Activated naive CD8-positive, alpha-beta T cell (primary cell): ENCODE results near the gene FRS3.
A peak's percentile ranks its signal among the peaks of the same experiment; 100 is the strongest.

ENCODE experiments used
- H3K27ac Mint-ChIP-seq: one replicate; pipeline ENCODE4 v1.8.0; 2021; ENCODE audit warnings: mixed read lengths
- H3K27me3 Mint-ChIP-seq: one replicate; pipeline ENCODE4 v1.8.0; 2021; ENCODE audit warnings: mixed read lengths
- H3K36me3 Mint-ChIP-seq: one replicate; pipeline ENCODE4 v1.8.0; 2021; ENCODE audit warnings: mixed read lengths
- H3K4me1 Mint-ChIP-seq: one replicate; pipeline ENCODE4 v1.8.0; 2021; ENCODE audit warnings: low read depth, mixed read lengths
- H3K4me3 Mint-ChIP-seq: one replicate; pipeline ENCODE4 v1.8.0; 2021; ENCODE audit warnings: mild to moderate bottlenecking, mixed read lengths
- H3K9me3 Mint-ChIP-seq: one replicate; pipeline ENCODE4 v1.8.0; 2021; ENCODE audit warnings: low read depth, mixed read lengths

FRS3 gene

DNA sequence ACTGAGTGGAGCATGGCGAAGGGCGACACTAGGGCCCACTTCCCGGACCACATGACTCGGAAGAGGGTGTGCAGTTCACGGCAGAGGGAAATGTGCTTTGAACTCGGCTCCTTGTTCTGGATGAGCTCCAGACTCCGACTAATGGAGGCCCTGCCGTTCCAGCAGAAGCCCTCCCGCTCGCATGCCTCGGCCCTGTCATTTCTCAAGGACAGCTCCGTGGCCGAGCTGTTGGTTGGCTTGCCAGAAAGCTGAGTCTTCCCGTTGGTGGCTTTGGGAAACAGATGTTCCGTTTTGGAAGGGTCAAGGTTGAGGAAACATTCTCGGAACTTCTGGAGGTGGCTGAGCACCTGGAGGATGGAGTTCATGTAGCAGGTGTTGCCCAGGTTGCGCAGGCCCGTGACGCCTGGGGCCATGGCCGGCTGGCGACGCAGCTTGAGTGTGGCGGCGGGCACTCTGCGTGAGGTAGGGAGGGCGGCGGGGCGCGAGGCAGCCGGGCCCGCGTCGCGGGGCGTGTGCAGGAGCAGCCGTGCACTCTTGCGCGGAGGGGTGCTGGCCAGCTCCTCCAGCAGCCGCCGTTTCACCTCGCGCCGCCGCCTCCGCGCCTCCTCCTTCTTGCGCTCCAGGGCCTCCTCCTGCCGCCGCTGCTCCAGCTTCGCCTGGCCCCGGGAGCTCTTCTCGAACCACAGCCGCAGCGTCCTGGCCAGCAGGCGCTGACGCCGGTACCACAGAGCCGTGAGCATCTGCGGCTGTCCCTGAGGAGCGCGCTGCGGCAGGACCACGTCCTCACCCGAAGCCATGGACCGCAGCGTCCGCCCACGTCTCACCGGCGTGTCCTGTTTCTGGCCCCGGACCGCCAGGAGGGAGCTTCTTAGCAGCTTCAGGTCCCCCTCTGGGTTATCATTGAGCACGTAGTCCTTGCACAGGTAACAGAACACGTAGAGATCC is 26.4 kb upstream of the FRS3 start:
- Mint-ChIP-seq H3K4me3 (no peak overlapping the region), H3K4me1 (no peaks in the 10 kb centered on the region), H3K27ac (no peak overlapping the region), H3K36me3 (no peaks in the 10 kb centered on the region), H3K27me3 (no peaks in the 10 kb centered on the region), H3K9me3 (no peaks in the 10 kb centered on the region)

DNA sequence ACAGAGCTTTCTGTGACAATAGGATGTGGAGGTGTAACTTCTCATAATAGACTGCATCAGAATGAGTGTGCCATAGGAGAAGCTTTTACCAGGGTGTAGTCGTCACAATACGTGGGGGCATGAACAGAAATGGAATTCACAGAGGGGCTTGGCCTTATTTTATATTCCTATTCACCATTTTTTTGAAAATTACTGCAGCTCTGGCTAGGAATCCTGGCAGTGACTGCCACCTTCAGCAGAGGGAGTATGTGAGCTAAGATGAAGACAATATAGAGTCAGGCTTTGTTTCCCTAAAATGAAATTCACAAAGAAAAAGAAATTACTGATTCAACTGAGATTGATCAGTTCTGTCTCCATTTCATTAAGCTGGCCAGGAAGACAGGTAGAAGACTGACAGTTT is 21.7 kb upstream of the FRS3 start:
- H3K4me3 Mint-ChIP-seq: no peak overlapping the region
- H3K27ac Mint-ChIP-seq: no peak overlapping the region
- no peaks in the 10 kb centered on the region for H3K9me3 Mint-ChIP-seq

DNA sequence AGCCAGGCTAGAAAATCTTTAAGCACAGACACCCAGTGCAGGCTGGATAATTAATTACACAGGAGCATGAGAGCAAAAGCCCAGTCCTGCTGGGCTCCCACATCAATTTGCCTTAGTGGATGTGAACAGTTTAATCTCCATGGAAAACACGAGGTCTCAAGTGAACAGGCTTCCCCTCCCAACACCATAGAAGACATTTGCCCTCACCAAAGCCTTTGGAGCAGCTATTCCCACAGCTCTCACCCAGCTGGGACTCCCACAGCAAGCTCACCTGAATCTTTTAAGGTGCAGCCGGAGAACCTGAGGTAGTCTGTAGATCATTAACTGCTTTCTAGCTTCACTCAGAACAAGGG is 19.8 kb upstream of the FRS3 start:
- Mint-ChIP-seq H3K9me3 (no peaks in the 10 kb centered on the region), H3K27me3 (no peaks in the 10 kb centered on the region), H3K4me3 (no peak overlapping the region), H3K4me1 (no peaks in the 10 kb centered on the region), H3K36me3 (no peaks in the 10 kb centered on the region), H3K27ac (no peak overlapping the region)

More for the DNA sequence above, 21.7 kb upstream of the FRS3 start:
- no peaks in the 10 kb centered on the region for H3K27me3 Mint-ChIP-seq
- no peaks in the 10 kb centered on the region for H3K36me3 Mint-ChIP-seq
- H3K4me1 Mint-ChIP-seq: no peaks in the 10 kb centered on the region

DNA sequence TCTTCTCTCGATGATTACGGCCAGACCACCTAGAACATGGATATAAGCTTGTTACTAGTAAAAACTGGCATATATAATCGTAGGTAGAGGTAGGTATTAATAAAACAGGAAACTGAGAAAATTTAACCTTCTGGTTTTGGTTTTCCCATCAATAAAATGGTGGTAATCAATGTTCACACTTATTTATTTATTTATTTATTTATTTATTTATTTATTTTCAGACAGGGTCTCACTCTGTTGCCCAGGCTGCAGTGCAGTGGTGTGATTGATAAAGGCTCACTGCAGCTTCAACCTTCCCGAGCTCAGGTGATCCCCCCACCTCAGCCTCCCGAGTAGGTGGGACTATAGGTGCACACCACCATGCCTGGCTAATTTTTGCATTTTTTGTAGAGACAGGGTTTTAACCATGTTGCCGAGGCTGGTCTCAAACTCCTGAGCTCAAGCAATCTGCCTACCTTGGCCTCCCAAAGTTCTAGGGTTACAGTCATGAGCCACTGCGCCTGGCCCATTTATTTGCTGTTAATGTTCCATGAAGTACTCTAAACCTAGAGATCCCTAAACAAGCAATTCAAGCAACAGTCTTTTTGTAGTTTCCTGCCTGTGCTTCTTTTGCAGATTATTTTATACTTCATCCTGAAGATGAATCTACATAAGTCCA is 19.3 kb upstream of the FRS3 start:
- Mint-ChIP-seq H3K36me3 (no peaks in the 10 kb centered on the region), H3K4me1 (no peaks in the 10 kb centered on the region), H3K4me3 (no peak overlapping the region), H3K27ac (no peak overlapping the region), H3K9me3 (no peaks in the 10 kb centered on the region), H3K27me3 (no peaks in the 10 kb centered on the region)

DNA sequence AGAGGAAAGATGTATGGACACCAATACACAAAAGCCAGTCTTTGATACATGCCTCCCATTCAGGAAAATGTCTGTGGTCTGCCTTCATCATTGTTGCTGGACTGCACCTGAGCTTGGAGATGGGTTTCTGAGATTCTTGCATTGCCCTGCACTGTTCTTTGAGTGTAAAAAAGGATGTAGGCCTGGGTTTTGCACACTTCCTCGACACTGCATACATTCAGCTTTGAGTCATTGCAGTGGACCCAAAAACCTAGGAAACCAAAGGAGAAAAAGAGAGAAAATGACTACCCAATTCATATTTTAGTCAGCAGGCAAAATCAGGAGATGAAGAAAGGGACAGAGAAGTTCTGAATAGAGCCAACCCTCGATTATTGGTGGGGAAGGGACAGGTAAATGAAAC is 16.8 kb upstream of the FRS3 start:
- no peaks in the 10 kb centered on the region for H3K9me3 Mint-ChIP-seq
- peaks cover 3% of the 10 kb centered on the region for H3K4me1 Mint-ChIP-seq
- no peaks in the 10 kb centered on the region for H3K27me3 Mint-ChIP-seq
- no peaks in the 10 kb centered on the region for H3K36me3 Mint-ChIP-seq
- no peak overlapping the region for H3K27ac Mint-ChIP-seq
- no peak overlapping the region for H3K4me3 Mint-ChIP-seq

DNA sequence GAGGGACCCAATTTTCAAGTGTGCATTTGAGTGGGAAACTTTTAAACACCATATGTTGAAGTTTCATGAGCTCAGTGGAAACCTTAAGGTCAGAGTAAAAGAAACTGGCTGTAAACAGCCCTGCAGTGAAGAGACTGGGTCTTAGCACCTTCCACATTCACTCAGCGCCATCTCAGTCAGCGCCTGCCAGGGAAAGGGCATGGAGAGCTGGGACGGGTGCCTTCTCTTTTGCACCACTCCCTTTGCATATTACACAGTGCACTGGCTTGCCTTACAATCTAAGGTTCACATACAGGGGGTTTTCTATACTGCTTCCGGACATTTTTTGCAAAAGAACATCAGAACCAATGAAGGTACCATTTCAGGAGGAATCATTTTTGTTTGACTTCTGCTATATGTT is 12.3 kb upstream of the FRS3 start:
- Mint-ChIP-seq H3K9me3 (no peaks in the 10 kb centered on the region), H3K36me3 (peaks cover 6% of the 10 kb centered on the region), H3K27ac (no peak overlapping the region), H3K4me1 (peaks cover 18% of the 10 kb centered on the region), H3K4me3 (no peak overlapping the region), H3K27me3 (no peaks in the 10 kb centered on the region)

DNA sequence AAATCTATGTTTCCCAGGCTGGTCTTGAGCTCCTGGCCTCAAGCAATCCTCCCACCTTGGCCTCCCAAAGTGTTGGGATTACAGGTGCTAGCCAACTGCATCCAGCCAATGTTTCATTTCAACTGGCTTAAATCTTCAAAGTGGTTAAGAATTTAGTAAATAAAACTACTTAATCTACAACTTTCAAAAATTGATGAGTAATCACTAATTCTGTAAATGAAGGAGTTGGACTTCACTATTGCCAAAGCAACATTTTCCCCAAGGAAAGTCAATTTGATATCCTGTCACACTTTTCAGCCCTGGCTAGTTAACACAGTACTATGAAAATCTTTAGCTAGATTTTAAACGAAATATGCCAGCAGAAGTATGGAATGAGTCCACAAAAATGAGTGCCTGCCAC is 11.6 kb upstream of the FRS3 start:
- H3K36me3 Mint-ChIP-seq: peaks cover 6% of the 10 kb centered on the region
- peaks cover 18% of the 10 kb centered on the region for H3K4me1 Mint-ChIP-seq
- no peaks in the 10 kb centered on the region for H3K27me3 Mint-ChIP-seq
- H3K27ac Mint-ChIP-seq: no peak overlapping the region
- no peaks in the 10 kb centered on the region for H3K9me3 Mint-ChIP-seq
- no peak overlapping the region for H3K4me3 Mint-ChIP-seq

- Mint-ChIP-seq H3K4me1 (peaks cover 20% of the 10 kb centered on the region), H3K27me3 (no peaks in the 10 kb centered on the region), H3K27ac (peak overlapping the region; percentile 61), H3K36me3 (peaks cover 6% of the 10 kb centered on the region), H3K4me3 (peak overlapping the region; percentile 40), H3K9me3 (no peaks in the 10 kb centered on the region)
Measured at GRCh38 chr6:41790045-41790444, 10.3 kb upstream of the FRS3 start.

DNA sequence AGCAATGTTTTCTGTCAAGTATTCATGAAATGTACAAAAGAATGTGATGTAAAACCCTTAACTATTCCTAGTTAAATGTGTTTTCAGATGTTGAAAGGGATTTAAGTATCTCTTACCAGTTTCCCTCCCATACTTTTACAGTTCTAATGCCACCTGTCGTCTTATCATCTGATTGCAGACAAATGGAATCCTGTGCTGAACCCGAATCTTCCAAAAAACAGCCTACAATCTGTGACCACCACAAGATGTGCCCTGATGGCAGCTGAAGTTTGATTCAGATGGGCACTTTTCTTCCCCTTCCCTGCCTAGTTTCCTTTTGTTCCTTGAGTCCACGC is 9.7 kb upstream of the FRS3 start:
- peak overlapping the region; percentile 77 for H3K27ac Mint-ChIP-seq
- peak overlapping the region; percentile 98 for H3K4me3 Mint-ChIP-seq
- no peaks in the 10 kb centered on the region for H3K27me3 Mint-ChIP-seq
- H3K4me1 Mint-ChIP-seq: peaks cover 20% of the 10 kb centered on the region
- H3K9me3 Mint-ChIP-seq: no peaks in the 10 kb centered on the region
- H3K36me3 Mint-ChIP-seq: peaks cover 6% of the 10 kb centered on the region

DNA sequence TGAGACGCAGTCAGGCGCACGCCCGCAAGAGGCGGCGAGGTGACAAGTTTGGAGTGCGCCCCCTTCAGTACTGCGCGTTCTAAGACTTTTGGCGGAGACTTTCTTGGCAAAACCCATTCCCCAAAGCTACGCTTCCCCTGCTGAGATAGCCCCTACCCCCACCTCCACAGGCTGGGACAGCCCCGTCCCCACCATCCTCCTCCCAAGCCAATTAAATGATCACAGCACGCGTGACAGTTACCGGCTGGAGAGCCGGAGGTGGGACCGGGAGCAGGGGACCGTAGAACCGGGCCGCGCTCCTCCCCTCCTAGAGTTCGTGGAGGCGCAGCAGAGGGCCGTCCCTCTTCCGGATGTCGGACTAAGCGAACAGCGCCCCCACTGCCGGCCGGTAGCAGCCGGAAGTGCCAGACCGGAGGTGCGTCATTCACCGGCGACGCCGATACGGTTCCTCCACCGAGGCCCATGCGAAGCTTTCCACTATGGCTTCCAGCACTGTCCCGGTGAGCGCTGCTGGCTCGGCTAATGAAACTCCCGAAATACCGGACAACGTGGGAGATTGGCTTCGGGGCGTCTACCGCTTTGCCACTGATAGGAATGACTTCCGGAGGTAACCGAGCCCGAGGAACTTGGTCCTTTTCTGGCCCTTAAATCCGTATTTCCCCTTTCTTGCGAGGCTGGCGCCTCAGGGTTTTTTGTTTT is 7.7 kb upstream of the FRS3 start, which contains the start of gene TOMM6:
Gene TOMM6 (plus strand): TSS at position 476 of the 699 bp plus-strand sequence. CDS start 4 bp downstream, at position 480.
- Mint-ChIP-seq H3K4me3 (peak within 1 kb of the TSS; percentile 98), H3K36me3 (peaks cover 6% of the 10 kb centered on the region), H3K4me1 (peaks cover 20% of the 10 kb centered on the region), H3K9me3 (no peaks in the 10 kb centered on the region), H3K27me3 (no peaks in the 10 kb centered on the region), H3K27ac (peak within 1 kb of the TSS; percentile 94)

DNA sequence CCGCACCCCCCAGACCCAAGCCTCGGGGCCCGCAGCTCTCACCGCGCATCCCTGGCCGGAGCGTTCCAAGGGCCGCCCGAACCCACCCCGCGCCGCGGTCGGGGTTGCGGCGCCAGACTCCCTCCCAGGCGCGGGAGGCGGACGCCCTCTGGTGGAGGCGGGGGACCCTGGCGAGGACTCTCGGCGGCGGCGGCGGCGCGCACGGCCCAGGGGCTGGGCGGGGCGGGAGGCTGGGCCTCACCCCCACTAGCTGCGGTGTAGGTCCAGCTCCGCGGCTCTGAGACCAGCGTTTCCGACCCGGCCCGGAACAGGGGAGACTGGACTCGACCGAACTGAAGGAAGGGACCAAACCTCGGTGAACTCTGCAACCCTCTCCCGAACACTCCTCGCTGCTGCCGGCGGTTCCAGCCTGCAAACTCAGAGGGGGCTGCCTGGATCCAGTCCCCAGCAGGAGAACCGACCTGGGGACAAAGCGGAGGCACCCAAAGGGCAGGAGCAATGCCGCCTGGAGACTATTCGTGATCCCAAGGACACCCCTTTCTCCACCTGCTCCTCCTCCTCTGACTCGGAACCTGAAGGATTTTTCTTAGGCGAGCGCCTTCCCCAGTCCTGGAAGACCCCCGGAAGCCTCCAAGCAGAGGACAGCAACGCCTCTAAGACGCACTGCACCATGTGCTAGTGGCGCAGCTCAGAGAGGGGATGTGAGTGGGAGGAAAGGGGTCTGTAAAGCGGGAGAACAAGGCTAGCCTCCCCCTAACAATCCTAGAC is 6.9 kb upstream of the FRS3 start:
- peaks cover 19% of the 10 kb centered on the region for H3K4me1 Mint-ChIP-seq
- peaks cover 6% of the 10 kb centered on the region for H3K36me3 Mint-ChIP-seq
- peak overlapping the region; percentile 94 for H3K27ac Mint-ChIP-seq

GRCh38 chr6:41785689-41786450 is 6.2 kb upstream of the FRS3 start:
- Mint-ChIP-seq H3K27me3 (no peaks in the 10 kb centered on the region), H3K36me3 (peaks cover 6% of the 10 kb centered on the region), H3K27ac (no peak overlapping the region), H3K9me3 (no peaks in the 10 kb centered on the region), H3K4me1 (peaks cover 22% of the 10 kb centered on the region), H3K4me3 (peak overlapping the region; percentile 98)

More for the DNA sequence above, 6.9 kb upstream of the FRS3 start:
- no peaks in the 10 kb centered on the region for H3K27me3 Mint-ChIP-seq
- H3K9me3 Mint-ChIP-seq: no peaks in the 10 kb centered on the region
- H3K4me3 Mint-ChIP-seq: peak overlapping the region; percentile 98

DNA sequence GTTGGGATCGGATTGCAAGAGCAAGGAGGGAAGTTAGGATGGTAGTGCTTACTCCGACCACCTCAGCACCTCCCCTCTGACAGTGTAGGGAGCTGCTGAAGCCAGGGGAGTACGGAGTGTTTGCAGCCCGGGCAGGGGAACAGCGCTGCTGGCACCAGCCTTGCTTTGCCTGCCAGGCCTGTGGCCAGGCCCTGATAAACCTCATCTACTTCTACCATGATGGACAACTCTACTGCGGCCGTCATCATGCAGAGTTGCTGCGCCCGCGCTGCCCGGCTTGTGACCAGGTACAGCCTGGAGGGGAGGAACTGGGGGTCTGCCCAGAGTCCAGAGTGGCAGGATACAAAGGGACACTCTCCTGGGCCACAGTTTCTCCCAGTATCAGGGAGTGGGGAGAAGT is 5.6 kb upstream of the FRS3 start:
- H3K27me3 Mint-ChIP-seq: no peaks in the 10 kb centered on the region
- no peak overlapping the region for H3K27ac Mint-ChIP-seq
- peaks cover 6% of the 10 kb centered on the region for H3K36me3 Mint-ChIP-seq
- H3K4me3 Mint-ChIP-seq: peak overlapping the region; percentile 98
- H3K9me3 Mint-ChIP-seq: no peaks in the 10 kb centered on the region
- H3K4me1 Mint-ChIP-seq: peaks cover 23% of the 10 kb centered on the region

DNA sequence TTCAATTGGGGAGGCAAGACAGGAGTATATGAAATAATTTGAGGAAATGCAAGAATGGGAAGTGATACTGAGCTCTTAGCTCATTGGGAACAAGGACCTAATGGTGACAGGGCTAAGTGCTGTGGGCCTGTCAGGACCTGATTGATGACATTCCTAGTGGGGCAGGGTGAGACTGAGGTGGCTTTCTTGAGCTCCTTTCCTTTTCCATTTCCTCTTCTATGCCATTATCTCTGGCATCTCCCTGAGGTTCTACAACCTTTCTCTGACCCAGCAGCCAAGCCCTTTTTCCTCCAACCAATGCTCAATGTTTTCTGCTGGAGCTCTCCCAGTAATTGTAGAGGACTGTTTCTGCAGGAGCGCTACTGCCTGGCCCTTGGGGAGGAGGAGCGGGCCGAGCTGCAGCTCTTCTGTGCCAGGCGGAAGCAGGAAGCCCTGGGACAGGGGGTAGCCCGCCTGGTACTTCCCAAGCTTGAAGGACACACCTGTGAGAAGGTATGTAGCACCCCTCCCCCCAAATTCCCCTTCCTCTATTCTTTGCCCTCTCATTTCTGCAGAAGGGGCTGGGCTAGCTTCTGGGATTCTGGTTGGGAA is 5.0 kb upstream of the FRS3 start:
- H3K4me1 Mint-ChIP-seq: peaks cover 20% of the 10 kb centered on the region
- peak overlapping the region; percentile 35 for H3K4me3 Mint-ChIP-seq
- H3K27me3 Mint-ChIP-seq: no peaks in the 10 kb centered on the region
- H3K36me3 Mint-ChIP-seq: peaks cover 3% of the 10 kb centered on the region
- no peaks in the 10 kb centered on the region for H3K9me3 Mint-ChIP-seq
- no peak overlapping the region for H3K27ac Mint-ChIP-seq
